ENCODE results near the gene PBX1. TPM values are rescaled to one million over a fixed set of nuclear protein-coding genes. Genes with fewer than 3 reads are reported as not detected.

Gene PBX1
- total and polyA plus RNA-seq, 2 experiments from 2014 or later, result 40.0 to 104 TPM

DNA sequence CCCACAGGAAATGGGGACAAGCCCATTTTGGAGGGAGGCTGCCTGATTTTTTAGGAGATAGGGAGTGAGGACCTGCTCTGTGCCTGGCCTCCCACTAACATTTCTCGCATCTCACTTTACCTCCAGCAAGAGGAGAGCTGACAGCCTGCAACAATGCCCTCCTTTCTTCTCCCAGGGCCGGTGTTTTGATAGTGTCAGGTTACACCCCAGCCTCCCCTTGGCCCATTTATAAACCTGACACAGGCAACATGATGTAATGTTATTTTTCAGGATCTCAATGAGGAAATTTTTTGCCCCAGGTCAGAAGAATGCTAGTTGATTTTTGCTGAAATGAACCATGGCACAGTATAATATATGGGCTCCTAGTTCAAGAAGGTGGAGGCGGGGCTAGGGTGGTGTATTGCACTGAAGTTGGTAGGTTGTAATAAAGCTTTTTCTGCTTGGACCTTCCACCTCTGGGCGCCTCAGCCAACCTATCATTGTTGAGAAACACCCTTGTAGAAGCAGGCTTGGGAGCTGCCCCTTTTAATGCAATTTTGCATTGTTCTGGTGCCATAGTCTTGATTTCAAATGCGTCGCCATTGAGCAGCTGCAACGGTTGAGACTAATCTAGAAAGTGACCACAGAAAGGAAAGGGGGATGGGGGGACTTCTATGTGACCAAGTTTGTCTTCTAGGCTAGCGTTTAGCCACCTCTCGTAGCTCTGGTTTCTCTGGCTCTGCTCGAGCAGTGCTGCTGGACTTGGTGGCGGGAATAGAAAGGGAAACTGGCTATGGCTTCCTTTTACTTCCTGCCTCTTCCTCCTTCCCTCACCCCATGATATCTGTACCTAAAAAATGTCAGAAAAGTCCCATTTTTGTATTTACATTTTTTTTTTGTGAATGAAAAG lies 53.0 kb downstream of the PBX1 start:
- H3K79me2 ChIP-seq (replicated peaks; ENCODE audit: insufficient read depth), result peaks cover 100% of the 10 kb centered on the region
- no peaks in the 10 kb centered on the region; the same call in 1 of the 2 replicates for H3F3A ChIP-seq (replicated peaks; ENCODE audit: low read depth)
- Mint-ChIP-seq H3K9me3 (no peaks in the 10 kb centered on the region), H3K27ac (peak overlapping the region; percentile 39), H3K4me3 (peak overlapping the region; percentile 46), H3K36me3 (ENCODE audit: low read depth) (peaks cover 12% of the 10 kb centered on the region; the same call in 2 of the 3 replicates), H3K27me3 (ENCODE audit: insufficient read depth, low read depth, poor library complexity) (peaks cover 7% of the 10 kb centered on the region), H3K4me1 (peaks cover 88% of the 10 kb centered on the region)
- H3K9me2 ChIP-seq (ENCODE audit: insufficient read depth), result no peaks in the 10 kb centered on the region
- H3K4me1 ChIP-seq (ENCODE audit: insufficient read depth), result peaks cover 83% of the 10 kb centered on the region
- peak overlapping the region; percentile 17 for H3K4me3 ChIP-seq
- peak overlapping the region; percentile 65 for H3K4me2 ChIP-seq
- H4K20me1 ChIP-seq (replicated peaks; ENCODE audit: insufficient read depth), result peaks cover 22% of the 10 kb centered on the region
- H3K27me3 ChIP-seq (ENCODE audit: insufficient read depth), result no peaks in the 10 kb centered on the region
- no peak overlapping the region for H2AFZ ChIP-seq
- H3K27ac ChIP-seq (ENCODE audit: low read depth), result peak overlapping the region; percentile 86
- TF ChIP-seq NANOG (IDR thresholded peaks at IDR 0.05; ENCODE audit: borderline replicate concordance) (no peak), JUNB (IDR thresholded peaks at IDR 0.05; ENCODE audit: unreplicated experiment) (no peak), CREB1 (CRISPR knock-in tag; IDR thresholded peaks at IDR 0.05; ENCODE audit: low read depth) (no peak)
- TF ChIP-seq, protein P1, sequence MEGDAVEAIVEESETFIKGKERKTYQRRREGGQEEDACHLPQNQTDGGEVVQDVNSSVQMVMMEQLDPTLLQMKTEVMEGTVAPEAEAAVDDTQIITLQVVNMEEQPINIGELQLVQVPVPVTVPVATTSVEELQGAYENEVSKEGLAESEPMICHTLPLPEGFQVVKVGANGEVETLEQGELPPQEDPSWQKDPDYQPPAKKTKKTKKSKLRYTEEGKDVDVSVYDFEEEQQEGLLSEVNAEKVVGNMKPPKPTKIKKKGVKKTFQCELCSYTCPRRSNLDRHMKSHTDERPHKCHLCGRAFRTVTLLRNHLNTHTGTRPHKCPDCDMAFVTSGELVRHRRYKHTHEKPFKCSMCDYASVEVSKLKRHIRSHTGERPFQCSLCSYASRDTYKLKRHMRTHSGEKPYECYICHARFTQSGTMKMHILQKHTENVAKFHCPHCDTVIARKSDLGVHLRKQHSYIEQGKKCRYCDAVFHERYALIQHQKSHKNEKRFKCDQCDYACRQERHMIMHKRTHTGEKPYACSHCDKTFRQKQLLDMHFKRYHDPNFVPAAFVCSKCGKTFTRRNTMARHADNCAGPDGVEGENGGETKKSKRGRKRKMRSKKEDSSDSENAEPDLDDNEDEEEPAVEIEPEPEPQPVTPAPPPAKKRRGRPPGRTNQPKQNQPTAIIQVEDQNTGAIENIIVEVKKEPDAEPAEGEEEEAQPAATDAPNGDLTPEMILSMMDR (conservative IDR thresholded peaks at IDR 0.05; ENCODE audit: low read depth in 2 of 2), result no peak
- peak; percentile 82 for ATAC-seq
- H3K36me3 ChIP-seq (ENCODE audit: insufficient read depth), result no peaks in the 10 kb centered on the region
- DNase-seq (ENCODE audit: low spot score), result peak; percentile 71

DNA sequence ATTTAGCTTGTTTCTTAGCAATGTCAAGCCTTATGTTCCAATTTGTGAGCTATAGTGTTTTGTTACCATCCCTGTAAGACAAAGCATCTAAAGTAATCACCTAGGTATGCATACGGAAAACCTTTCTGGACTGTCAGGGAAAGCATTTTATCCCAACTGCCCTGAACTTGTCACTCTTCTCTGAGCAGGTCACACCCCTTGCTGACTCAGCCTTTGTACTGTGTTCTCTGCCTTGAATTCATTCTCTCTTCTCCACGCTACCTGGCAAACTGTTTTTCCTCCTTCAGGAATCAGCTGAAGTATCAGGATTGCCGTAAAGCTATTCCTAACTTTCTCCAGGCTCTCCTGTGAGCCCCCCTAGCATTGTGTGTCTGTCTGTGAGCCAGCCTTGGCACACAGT lies 54.2 kb downstream of the PBX1 start:
- Mint-ChIP-seq H3K27ac (peak overlapping the region; percentile 46), H3K4me1 (peaks cover 77% of the 10 kb centered on the region), H3K9me3 (no peaks in the 10 kb centered on the region), H3K4me3 (no peak overlapping the region), H3K36me3 (ENCODE audit: low read depth) (peaks cover 12% of the 10 kb centered on the region; the same call in 2 of the 3 replicates), H3K27me3 (ENCODE audit: insufficient read depth, low read depth, poor library complexity) (peaks cover 7% of the 10 kb centered on the region)
- Histone ChIP-seq H3K36me3 (ENCODE audit: insufficient read depth) (no peaks in the 10 kb centered on the region), H3K27ac (ENCODE audit: low read depth) (no peak overlapping the region), H3K4me3 (no peak overlapping the region), H2AFZ (no peak overlapping the region), H3K4me1 (ENCODE audit: insufficient read depth) (peaks cover 86% of the 10 kb centered on the region), H3F3A (replicated peaks; ENCODE audit: low read depth) (no peaks in the 10 kb centered on the region; the same call in 1 of the 2 replicates), H3K27me3 (ENCODE audit: insufficient read depth) (no peaks in the 10 kb centered on the region), H4K20me1 (replicated peaks; ENCODE audit: insufficient read depth) (peaks cover 19% of the 10 kb centered on the region; the same call in 1 of the 2 replicates), H3K9me2 (ENCODE audit: insufficient read depth) (no peaks in the 10 kb centered on the region), H3K79me2 (replicated peaks; ENCODE audit: insufficient read depth) (peaks cover 99% of the 10 kb centered on the region), H3K4me2 (peak overlapping the region; percentile 65)
- peak; percentile 40 for DNase-seq (ENCODE audit: low spot score)
- peak; percentile 4; the same call in 1 of the 3 replicates for ATAC-seq
- TF ChIP-seq ZNF331 (CRISPR knock-in tag; IDR thresholded peaks at IDR 0.05; ENCODE audit: low read depth) (no peak), EZH2phosphoT487 (IDR thresholded peaks at IDR 0.05; ENCODE audit: unreplicated experiment) (no peak), JUNB (IDR thresholded peaks at IDR 0.05; ENCODE audit: unreplicated experiment) (no peak), ZNF114 (CRISPR knock-in tag; IDR thresholded peaks at IDR 0.05) (no peak)

Measured in GM23338 (cell line).